HFFc6 (cell line): Measurements from ENCODE around the gene FAM180A. TPM values are rescaled to one million over a fixed set of nuclear protein-coding genes. Genes with fewer than 3 reads are reported as not detected.
A peak's percentile ranks its signal among the peaks of the same experiment; 100 is the strongest.

Experiments
- DNase-seq: peaks from one replicate; pipeline ENCODE4 v3.0.0-alpha.2; 2018
- H3K27ac Mint-ChIP-seq: 2 replicates; pipeline ENCODE4 v1.8.0; 2020; ENCODE audit warnings: mild to moderate bottlenecking, mixed read lengths
- H3K27me3 Mint-ChIP-seq: 2 replicates; pipeline ENCODE4 v1.8.0; 2021; ENCODE audit warnings: mild to moderate bottlenecking, moderate library complexity, mixed read lengths; ENCODE audit not compliant: insufficient read depth
- H3K36me3 Mint-ChIP-seq: 2 replicates; pipeline ENCODE4 v1.8.0; 2021; ENCODE audit warnings: low read depth, mixed read lengths
- H3K4me1 Mint-ChIP-seq: 2 replicates; pipeline ENCODE4 v1.8.0; 2020; ENCODE audit warnings: low read depth, mixed read lengths
- H3K4me3 Mint-ChIP-seq: 2 replicates; pipeline ENCODE4 v1.8.0; 2020; ENCODE audit warnings: mild to moderate bottlenecking, moderate library complexity, mixed read lengths
- H3K9me3 Mint-ChIP-seq: 2 replicates; pipeline ENCODE4 v1.8.0; 2020; ENCODE audit warnings: mild to moderate bottlenecking, mixed read lengths
- total RNA-seq, 6 experiments: library from RNA; stranded (reverse); fragmentation: NEBNext Ultra II Directional; extraction: Animal tissue kit (Norgen Biotek cat#: 25700); gene quantifications; 2 replicates in 1 of 6; 3 replicates in 5 of 6; pipeline ENCODE4 v1.2.3, GENCODE V29; 2021
- TF ChIP-seq, protein P1 (sequence below): fragments of 200-600 bp; sonication (generic); IDR thresholded peaks from 2 replicates; pipeline ENCODE4 v1.5.0; 2021; ENCODE audit warnings: antibody characterized with exemption, mild to moderate bottlenecking

The FAM180A gene
- total RNA-seq, 6 experiments from 2014 or later = 5.6 to 61.9 (median 53.3) TPM

DNA sequence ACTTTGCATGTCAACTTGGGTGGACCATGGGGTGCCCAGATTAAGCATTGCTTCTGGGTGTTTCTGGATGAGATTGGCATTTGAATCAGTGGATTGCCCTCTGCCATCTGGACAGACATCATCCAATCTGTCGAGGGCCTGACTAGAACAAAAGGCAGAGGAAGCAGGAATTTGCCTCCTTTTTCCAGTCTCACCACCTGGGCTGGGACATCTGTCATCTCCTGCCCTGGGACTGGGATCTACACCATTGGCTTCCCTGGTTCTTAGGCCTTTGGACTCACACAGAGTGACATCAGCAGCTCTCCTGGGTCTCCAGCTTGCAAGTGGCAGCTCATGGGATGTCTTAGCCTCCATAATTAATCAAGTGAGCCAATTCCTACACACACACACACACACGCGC, 30.9 kb downstream of the FAM180A start:
- DNase-seq = no peak
- Mint-ChIP-seq H3K36me3 (peaks cover 7% of the 10 kb centered on the region; the same call in 1 of the 2 replicates), H3K9me3 (no peaks in the 10 kb centered on the region), H3K4me3 (no peak overlapping the region), H3K27ac (no peak overlapping the region), H3K4me1 (peaks cover 18% of the 10 kb centered on the region), H3K27me3 (peaks cover 2% of the 10 kb centered on the region)
- TF ChIP-seq, protein P1, sequence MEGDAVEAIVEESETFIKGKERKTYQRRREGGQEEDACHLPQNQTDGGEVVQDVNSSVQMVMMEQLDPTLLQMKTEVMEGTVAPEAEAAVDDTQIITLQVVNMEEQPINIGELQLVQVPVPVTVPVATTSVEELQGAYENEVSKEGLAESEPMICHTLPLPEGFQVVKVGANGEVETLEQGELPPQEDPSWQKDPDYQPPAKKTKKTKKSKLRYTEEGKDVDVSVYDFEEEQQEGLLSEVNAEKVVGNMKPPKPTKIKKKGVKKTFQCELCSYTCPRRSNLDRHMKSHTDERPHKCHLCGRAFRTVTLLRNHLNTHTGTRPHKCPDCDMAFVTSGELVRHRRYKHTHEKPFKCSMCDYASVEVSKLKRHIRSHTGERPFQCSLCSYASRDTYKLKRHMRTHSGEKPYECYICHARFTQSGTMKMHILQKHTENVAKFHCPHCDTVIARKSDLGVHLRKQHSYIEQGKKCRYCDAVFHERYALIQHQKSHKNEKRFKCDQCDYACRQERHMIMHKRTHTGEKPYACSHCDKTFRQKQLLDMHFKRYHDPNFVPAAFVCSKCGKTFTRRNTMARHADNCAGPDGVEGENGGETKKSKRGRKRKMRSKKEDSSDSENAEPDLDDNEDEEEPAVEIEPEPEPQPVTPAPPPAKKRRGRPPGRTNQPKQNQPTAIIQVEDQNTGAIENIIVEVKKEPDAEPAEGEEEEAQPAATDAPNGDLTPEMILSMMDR = no peak

DNA sequence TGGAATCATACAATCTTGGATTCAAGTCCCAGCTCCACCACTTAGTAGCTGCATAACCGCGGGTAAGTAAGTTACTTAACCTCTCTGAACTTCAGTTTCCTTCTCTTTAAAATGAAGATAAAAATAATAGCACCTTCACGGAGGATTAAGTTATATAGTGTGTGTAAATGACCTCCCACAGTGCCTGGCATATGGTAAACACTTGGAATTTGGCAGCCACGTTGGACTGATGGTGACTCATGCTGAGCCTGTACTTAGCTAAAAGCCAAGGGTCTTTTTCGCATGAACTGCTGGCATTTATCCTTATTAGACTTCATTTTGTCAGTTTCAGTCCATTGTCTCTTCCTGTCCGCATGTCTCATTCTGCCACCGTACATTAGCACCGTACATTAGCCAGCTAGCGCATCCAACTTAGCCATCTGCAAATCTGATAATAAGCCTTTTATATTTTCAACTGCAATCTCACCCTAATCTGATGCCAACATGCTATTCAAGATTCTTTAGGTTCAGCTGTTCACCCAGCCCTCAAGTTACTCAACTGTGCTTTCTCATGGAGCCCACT, 31.9 kb downstream of the FAM180A start:
- H3K4me1 Mint-ChIP-seq = peaks cover 25% of the 10 kb centered on the region
- H3K27me3 Mint-ChIP-seq = peaks cover 2% of the 10 kb centered on the region
- no peaks in the 10 kb centered on the region for H3K9me3 Mint-ChIP-seq
- TF ChIP-seq, protein P1 = no peak
- H3K27ac Mint-ChIP-seq = peak overlapping the region; percentile 59
- DNase-seq = peak; percentile 71
- H3K36me3 Mint-ChIP-seq = peaks cover 7% of the 10 kb centered on the region; the same call in 1 of the 2 replicates
- H3K4me3 Mint-ChIP-seq = peak overlapping the region; percentile 16; the same call in 1 of the 2 replicates

DNA sequence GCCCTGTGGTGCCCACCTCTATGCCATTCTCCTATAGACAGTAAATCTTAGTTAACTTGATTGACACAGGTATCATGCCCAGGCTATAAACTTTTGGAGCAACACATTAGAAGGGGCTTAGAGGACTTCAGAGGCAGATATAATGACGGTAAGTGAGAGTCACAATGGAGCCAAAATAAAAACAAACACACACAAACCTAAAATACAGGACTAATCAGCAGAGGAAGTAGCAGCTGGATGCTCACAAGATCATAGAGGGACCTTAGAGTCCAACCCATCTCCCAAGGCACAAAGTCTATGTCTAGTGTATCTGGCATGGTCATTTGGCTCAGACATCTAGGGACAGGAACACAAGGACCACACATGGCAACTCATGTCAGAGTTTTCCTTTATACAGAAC, 32.9 kb downstream of the FAM180A start:
- peaks cover 7% of the 10 kb centered on the region; the same call in 1 of the 2 replicates for H3K36me3 Mint-ChIP-seq
- TF ChIP-seq, protein P1 = no peak
- no peak for DNase-seq
- H3K27ac Mint-ChIP-seq = no peak overlapping the region
- no peak overlapping the region for H3K4me3 Mint-ChIP-seq
- no peaks in the 10 kb centered on the region for H3K9me3 Mint-ChIP-seq
- peaks cover 25% of the 10 kb centered on the region for H3K4me1 Mint-ChIP-seq
- H3K27me3 Mint-ChIP-seq = no peaks in the 10 kb centered on the region; the same call in none of the 2 replicates

DNA sequence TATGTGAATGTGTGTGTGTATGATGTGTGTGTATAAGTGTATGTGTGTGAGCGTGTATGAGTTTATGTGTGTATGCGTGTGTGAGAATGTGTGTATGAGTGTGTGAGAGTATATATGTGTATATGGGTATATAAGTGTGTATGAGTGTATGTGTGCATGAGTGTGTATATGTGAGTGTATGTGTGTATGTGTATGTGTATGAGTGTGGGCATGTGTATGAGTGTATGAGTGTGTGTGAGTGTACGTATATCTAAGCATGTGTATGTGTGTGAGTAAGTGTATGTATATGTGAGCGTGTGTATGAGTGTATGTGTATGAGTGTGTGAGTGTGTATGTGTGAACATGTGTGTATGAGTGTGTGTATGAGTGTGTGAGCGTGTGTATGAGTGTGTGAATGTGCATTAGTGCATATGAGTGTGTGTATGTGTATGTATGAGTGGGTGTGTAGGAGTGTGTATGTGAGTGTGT, 33.5 kb downstream of the FAM180A start:
- H3K27ac Mint-ChIP-seq = no peak overlapping the region
- H3K27me3 Mint-ChIP-seq = no peaks in the 10 kb centered on the region; the same call in none of the 2 replicates
- H3K4me3 Mint-ChIP-seq = no peak overlapping the region
- H3K4me1 Mint-ChIP-seq = peaks cover 25% of the 10 kb centered on the region
- DNase-seq = no peak
- TF ChIP-seq, protein P1 = no peak
- H3K36me3 Mint-ChIP-seq = peaks cover 7% of the 10 kb centered on the region; the same call in 1 of the 2 replicates
- H3K9me3 Mint-ChIP-seq = no peaks in the 10 kb centered on the region

DNA sequence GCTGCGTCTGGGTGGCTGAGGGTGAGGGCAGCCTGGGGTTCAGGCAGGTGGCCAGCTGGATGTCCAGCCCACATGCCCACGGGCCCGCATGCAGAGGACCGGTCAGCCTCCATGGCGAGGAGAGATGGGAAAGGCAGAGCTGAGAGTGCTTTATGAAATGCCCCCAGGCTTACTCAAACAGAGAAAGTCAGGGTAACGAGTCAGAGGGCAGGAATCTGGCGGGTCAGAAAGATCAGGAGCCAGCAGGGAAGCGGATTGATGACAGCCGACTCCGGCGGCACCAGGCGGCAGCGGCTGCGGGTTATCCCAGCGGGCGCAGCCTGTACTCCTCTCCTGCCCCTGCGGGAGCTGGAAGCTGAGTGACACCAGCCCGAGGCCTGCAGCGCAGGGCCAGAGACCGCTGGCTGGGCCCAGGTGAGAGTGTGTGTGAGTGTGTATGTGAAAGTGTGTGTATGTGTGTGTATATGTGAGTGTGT, 34.0 kb downstream of the FAM180A start:
- H3K4me3 Mint-ChIP-seq = no peak overlapping the region
- H3K36me3 Mint-ChIP-seq = peaks cover 7% of the 10 kb centered on the region; the same call in 1 of the 2 replicates
- TF ChIP-seq, protein P1 = no peak
- peaks cover 30% of the 10 kb centered on the region for H3K4me1 Mint-ChIP-seq
- no peaks in the 10 kb centered on the region; the same call in none of the 2 replicates for H3K27me3 Mint-ChIP-seq
- DNase-seq = peak; percentile 90
- H3K9me3 Mint-ChIP-seq = no peaks in the 10 kb centered on the region
- no peak overlapping the region for H3K27ac Mint-ChIP-seq
